Suprapubic skin (tissue), 4 donors: ENCODE results near the gene MOSMO.

Experiments
- EP300 ChIP-seq: sonication (generic); formaldehyde crosslinking; IDR thresholded peaks from one replicate; pipeline ENCODE4 v1.6.1; 2017; ENCODE audit warnings: antibody characterized with exemption
- POLR2A ChIP-seq, 2 donors: fragments of 450-650 bp; IDR thresholded peaks; one replicate each; pipeline ENCODE4 v1.6.1; 2017; ENCODE audit warnings: antibody characterized with exemption in 2 of 2, mild to moderate bottlenecking in 2 of 2, moderate library complexity in 2 of 2
- POLR2AphosphoS5 ChIP-seq, 3 donors: sonication (generic); formaldehyde crosslinking; IDR thresholded peaks; one replicate each; pipeline ENCODE4 v1.6.1; 2017; ENCODE audit warnings: antibody characterized with exemption in 3 of 3
- TF ChIP-seq, protein P1 (sequence below), 2 donors: fragments of 200-600 bp in 1 of 2; fragments of 450-650 bp in 1 of 2; sonication (generic) in 1 of 2; IDR thresholded peaks; one replicate each; pipeline ENCODE4 v1.5.1; 2016 to 2019; ENCODE audit warnings: antibody characterized with exemption in 2 of 2, mild to moderate bottlenecking in 1 of 2, moderate library complexity in 1 of 2

DNA sequence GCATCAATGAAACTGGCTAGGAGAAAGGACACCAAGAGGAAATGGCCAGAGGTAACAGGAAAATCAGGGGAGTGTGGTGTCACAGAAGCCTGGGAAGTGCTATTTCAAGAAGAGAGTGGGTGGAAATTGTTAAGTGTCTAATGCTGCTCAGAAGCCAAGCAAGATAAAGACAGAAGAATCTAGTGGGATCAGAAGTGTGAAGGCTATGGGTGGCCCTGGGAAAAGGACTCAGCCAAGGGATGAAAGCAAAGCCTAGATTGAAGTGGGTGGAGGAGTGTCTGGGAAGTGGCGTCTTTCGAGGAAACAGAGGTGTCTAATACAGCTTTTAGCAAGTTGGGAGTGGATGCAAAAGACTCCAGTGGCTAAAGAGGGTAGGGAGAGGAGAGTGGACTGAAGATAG lies 20.4 kb upstream of the MOSMO start:
- TF ChIP-seq, protein P1, sequence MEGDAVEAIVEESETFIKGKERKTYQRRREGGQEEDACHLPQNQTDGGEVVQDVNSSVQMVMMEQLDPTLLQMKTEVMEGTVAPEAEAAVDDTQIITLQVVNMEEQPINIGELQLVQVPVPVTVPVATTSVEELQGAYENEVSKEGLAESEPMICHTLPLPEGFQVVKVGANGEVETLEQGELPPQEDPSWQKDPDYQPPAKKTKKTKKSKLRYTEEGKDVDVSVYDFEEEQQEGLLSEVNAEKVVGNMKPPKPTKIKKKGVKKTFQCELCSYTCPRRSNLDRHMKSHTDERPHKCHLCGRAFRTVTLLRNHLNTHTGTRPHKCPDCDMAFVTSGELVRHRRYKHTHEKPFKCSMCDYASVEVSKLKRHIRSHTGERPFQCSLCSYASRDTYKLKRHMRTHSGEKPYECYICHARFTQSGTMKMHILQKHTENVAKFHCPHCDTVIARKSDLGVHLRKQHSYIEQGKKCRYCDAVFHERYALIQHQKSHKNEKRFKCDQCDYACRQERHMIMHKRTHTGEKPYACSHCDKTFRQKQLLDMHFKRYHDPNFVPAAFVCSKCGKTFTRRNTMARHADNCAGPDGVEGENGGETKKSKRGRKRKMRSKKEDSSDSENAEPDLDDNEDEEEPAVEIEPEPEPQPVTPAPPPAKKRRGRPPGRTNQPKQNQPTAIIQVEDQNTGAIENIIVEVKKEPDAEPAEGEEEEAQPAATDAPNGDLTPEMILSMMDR (IDR thresholded peaks at IDR 0.05), result no peak
- TF ChIP-seq POLR2AphosphoS5 (IDR thresholded peaks at IDR 0.05) (no peak), POLR2A (IDR thresholded peaks at IDR 0.05) (no peak), EP300 (no peak)
